ENCODE results near the gene POU4F1. TPM values are rescaled to one million over a fixed set of nuclear protein-coding genes. Genes with fewer than 3 reads are reported as not detected.
A peak's percentile ranks its signal among the peaks of the same experiment; 100 is the strongest.
"Not testable (repeated sequence)": the region's sequence is repeated elsewhere in the genome, so short reads cannot be mapped to it uniquely, and the experiment has no call there.

Gene POU4F1, protein sequence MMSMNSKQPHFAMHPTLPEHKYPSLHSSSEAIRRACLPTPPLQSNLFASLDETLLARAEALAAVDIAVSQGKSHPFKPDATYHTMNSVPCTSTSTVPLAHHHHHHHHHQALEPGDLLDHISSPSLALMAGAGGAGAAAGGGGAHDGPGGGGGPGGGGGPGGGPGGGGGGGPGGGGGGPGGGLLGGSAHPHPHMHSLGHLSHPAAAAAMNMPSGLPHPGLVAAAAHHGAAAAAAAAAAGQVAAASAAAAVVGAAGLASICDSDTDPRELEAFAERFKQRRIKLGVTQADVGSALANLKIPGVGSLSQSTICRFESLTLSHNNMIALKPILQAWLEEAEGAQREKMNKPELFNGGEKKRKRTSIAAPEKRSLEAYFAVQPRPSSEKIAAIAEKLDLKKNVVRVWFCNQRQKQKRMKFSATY
- total RNA-seq (2014; rRNA removed; shearing (Covaris generic)) (not detected in 2 replicates), polyA plus RNA-seq (2016; fragmentation: Nextera tagmentation; extraction: Ambion mirVana) (not detected in 2 replicates)

GRCh38 chr13:78603240-78603957 is at the start of gene POU4F1:
Gene POU4F1, minus strand, starts transcription at chr13:78603552. Its CDS starts 226 bp downstream, at chr13:78603326.
- Histone ChIP-seq H3K27ac (no peak within 1 kb of the TSS), H3K9me3 (ENCODE audit: low read depth) (no peaks in the 10 kb centered on the region), H3K4me2 (ENCODE audit: unreplicated experiment) (no peak within 1 kb of the TSS), H3K27me3 (replicated peaks; ENCODE audit: insufficient read depth) (peaks cover 91% of the 10 kb centered on the region), H3K4me3 (no peak within 1 kb of the TSS), H3K9ac (no peak within 1 kb of the TSS), H3K79me2 (ENCODE audit: insufficient read depth) (no peaks in the 10 kb centered on the region), H3K4me1 (ENCODE audit: insufficient read depth) (no peaks in the 10 kb centered on the region), H3K9me2 (ENCODE audit: insufficient read depth) (no peaks in the 10 kb centered on the region), H3K36me3 (ENCODE audit: low read depth) (no peaks in the 10 kb centered on the region), H4K20me1 (ENCODE audit: insufficient read depth) (no peaks in the 10 kb centered on the region), H3F3A (ENCODE audit: insufficient read depth) (0 out of 2 replicates have a peak, but pooled peaks cover 9% of the 10 kb centered on the region), H2AFZ (no peak within 1 kb of the TSS)
- 6 to 10% methylated on average over 72 of the region's 80 CpGs for WGBS, 2 experiments (ENCODE audit: low coverage in 1 of 2, low lambda C conversion rate in 2 of 2, missing lambda C conversion rate in 2 of 2)
- no peak for DNase-seq
- no peak for TF ChIP-seq EZH2 (IDR thresholded peaks at IDR 0.05; ENCODE audit: insufficient read depth, poor library complexity, severe bottlenecking)
- no peak for TF ChIP-seq EZH2phosphoT487 (IDR thresholded peaks at IDR 0.05; ENCODE audit: insufficient read depth, low read depth)
- in situ Hi-C loops (cut with MboI), result no loop called here

- Histone ChIP-seq H2AFZ (no peak overlapping the region), H3K27ac (no peak overlapping the region), H3K36me3 (ENCODE audit: low read depth) (no peaks in the 10 kb centered on the region), H3K9me3 (ENCODE audit: low read depth) (no peaks in the 10 kb centered on the region), H3K27me3 (replicated peaks; ENCODE audit: insufficient read depth) (no peaks in the 10 kb centered on the region), H3K9ac (no peak overlapping the region), H4K20me1 (ENCODE audit: insufficient read depth) (no peaks in the 10 kb centered on the region; the same call in 1 of the 2 replicates), H3K79me2 (ENCODE audit: insufficient read depth) (peaks cover 98% of the 10 kb centered on the region), H3F3A (ENCODE audit: insufficient read depth) (0 out of 2 replicates have a peak, but pooled peaks cover 7% of the 10 kb centered on the region), H3K4me2 (ENCODE audit: unreplicated experiment) (no peak overlapping the region), H3K9me2 (ENCODE audit: insufficient read depth) (no peaks in the 10 kb centered on the region), H3K4me1 (ENCODE audit: insufficient read depth) (peaks cover 7% of the 10 kb centered on the region), H3K4me3 (no peak overlapping the region)
- in situ Hi-C loops (cut with MboI), result no loop called here
- TF ChIP-seq EZH2 (IDR thresholded peaks at IDR 0.05; ENCODE audit: insufficient read depth, poor library complexity, severe bottlenecking), result no peak
- no peak for TF ChIP-seq EZH2phosphoT487 (IDR thresholded peaks at IDR 0.05; ENCODE audit: insufficient read depth, low read depth)
- 94 to 100% methylated on average over 1 of the region's 1 CpG for WGBS, 2 experiments (ENCODE audit: low coverage in 1 of 2, low lambda C conversion rate in 2 of 2, missing lambda C conversion rate in 2 of 2)
- DNase-seq, result no peak
These were observed 49.3 kb upstream of the POU4F1 start for GRCh38 chr13:78652651-78653050.

GRCh38 chr13:78650717-78651083 is 47.3 kb upstream of the POU4F1 start:
- Histone ChIP-seq H3K36me3 (ENCODE audit: low read depth) (no peaks in the 10 kb centered on the region), H3F3A (ENCODE audit: insufficient read depth) (0 out of 2 replicates have a peak, but pooled peaks cover 7% of the 10 kb centered on the region), H3K4me1 (ENCODE audit: insufficient read depth) (no peaks in the 10 kb centered on the region), H3K9me3 (ENCODE audit: low read depth) (no peaks in the 10 kb centered on the region), H3K4me3 (no peak overlapping the region), H3K27ac (no peak overlapping the region), H3K79me2 (ENCODE audit: insufficient read depth) (peaks cover 100% of the 10 kb centered on the region), H3K27me3 (replicated peaks; ENCODE audit: insufficient read depth) (no peaks in the 10 kb centered on the region), H3K4me2 (ENCODE audit: unreplicated experiment) (no peak overlapping the region), H3K9ac (no peak overlapping the region), H3K9me2 (ENCODE audit: insufficient read depth) (no peaks in the 10 kb centered on the region), H2AFZ (no peak overlapping the region), H4K20me1 (ENCODE audit: insufficient read depth) (no peaks in the 10 kb centered on the region; the same call in 1 of the 2 replicates)
- TF ChIP-seq EZH2phosphoT487 (IDR thresholded peaks at IDR 0.05; ENCODE audit: insufficient read depth, low read depth) (no peak), EZH2 (IDR thresholded peaks at IDR 0.05; ENCODE audit: insufficient read depth, poor library complexity, severe bottlenecking) (no peak)
- DNase-seq, result peak; percentile 3
- in situ Hi-C loops (cut with MboI), result no loop called here
- WGBS, 2 experiments (ENCODE audit: low coverage in 1 of 2, low lambda C conversion rate in 2 of 2, missing lambda C conversion rate in 2 of 2), result 97 to 99% methylated on average over 2 of the region's 2 CpGs

DNA sequence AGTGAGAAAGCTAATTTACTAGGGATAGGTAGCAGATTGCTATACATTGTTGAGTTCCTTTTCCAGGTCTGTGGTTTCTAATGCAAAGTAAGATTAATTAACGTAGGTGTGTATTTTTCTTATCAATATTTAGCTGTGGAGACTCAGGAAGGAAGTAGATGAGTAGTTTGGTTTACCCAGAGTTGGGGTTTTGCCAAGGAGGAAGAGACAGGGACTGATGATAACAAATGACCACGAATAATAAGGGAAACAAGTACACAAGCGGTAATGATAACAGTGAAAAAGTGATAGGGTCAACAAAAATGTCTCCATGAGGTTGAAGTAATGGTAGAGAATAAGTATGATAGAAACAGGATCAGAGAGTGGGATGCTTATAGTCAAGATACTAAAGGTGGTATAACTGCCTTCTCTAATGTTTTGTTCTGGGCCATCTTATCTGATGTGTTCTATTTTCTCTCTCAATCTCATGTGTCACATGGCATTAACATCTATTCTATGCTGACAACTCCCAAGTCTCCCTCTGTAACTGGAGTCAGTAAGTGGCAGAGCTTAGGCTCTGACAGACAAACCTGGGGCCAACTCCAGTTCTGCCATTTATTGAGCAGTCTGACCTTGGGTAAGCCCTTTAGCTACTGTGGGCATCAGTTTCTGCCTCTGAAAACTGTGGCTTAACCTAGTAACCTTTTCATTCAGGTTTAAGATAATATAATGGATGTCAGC is 46.8 kb upstream of the POU4F1 start:
- Histone ChIP-seq H3K4me3 (no peak overlapping the region), H3K27ac (no peak overlapping the region), H3K9ac (no peak overlapping the region), H3K4me2 (ENCODE audit: unreplicated experiment) (no peak overlapping the region), H3K9me3 (ENCODE audit: low read depth) (no peaks in the 10 kb centered on the region), H3K36me3 (ENCODE audit: low read depth) (no peaks in the 10 kb centered on the region), H3F3A (ENCODE audit: insufficient read depth) (0 out of 2 replicates have a peak, but pooled peaks cover 7% of the 10 kb centered on the region), H2AFZ (no peak overlapping the region), H3K27me3 (replicated peaks; ENCODE audit: insufficient read depth) (no peaks in the 10 kb centered on the region), H4K20me1 (ENCODE audit: insufficient read depth) (no peaks in the 10 kb centered on the region; the same call in 1 of the 2 replicates), H3K4me1 (ENCODE audit: insufficient read depth) (no peaks in the 10 kb centered on the region), H3K79me2 (ENCODE audit: insufficient read depth) (peaks cover 100% of the 10 kb centered on the region), H3K9me2 (ENCODE audit: insufficient read depth) (no peaks in the 10 kb centered on the region)
- in situ Hi-C loops (cut with MboI), result no loop called here
- no peak for TF ChIP-seq EZH2 (IDR thresholded peaks at IDR 0.05; ENCODE audit: insufficient read depth, poor library complexity, severe bottlenecking)
- WGBS, 2 experiments (ENCODE audit: low coverage in 1 of 2, low lambda C conversion rate in 2 of 2, missing lambda C conversion rate in 2 of 2), result 97 to 99% methylated on average over 3 of the region's 3 CpGs
- DNase-seq, result no peak

DNA sequence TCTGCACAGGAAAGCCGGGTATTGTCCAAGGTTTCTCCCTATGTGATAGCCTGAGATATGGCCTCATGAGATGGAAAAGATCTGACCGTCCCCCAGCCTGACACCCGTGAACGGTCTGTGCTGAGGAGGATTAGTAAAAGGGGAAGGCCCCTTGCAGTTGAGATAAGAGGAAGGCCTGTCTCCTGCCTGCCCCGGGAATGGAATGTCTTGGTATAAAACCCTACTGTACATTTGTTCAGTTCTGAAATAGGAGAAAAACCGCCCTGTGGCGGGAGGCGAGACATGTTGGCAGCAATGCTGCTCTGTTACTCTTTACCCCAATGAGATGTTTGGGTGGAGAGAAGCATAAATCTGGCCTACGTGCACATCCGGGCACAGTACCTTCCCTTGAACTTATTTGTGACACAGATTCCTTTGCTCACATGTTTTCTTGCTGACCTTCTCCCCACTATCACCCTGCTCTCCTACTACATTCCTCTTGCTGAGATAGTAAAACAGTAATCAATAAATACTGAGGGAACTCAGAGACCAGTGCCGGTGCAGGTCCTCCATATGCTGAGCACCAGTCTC is 43.8 kb upstream of the POU4F1 start:
- DNase-seq; H3K36me3 ChIP-seq (ENCODE audit: low read depth); H3K9me2 ChIP-seq (ENCODE audit: insufficient read depth); H3K4me2 ChIP-seq (ENCODE audit: unreplicated experiment); H4K20me1 ChIP-seq (ENCODE audit: insufficient read depth); H3K4me1 ChIP-seq (ENCODE audit: insufficient read depth); H3K4me3 ChIP-seq; H3K27me3 ChIP-seq (replicated peaks; ENCODE audit: insufficient read depth); H3K9me3 ChIP-seq (ENCODE audit: low read depth); H3K27ac ChIP-seq; H2AFZ ChIP-seq; H3F3A ChIP-seq (ENCODE audit: insufficient read depth); H3K9ac ChIP-seq; in situ Hi-C loops (cut with MboI): not testable (repeated sequence)
- WGBS, 2 experiments (ENCODE audit: low coverage in 1 of 2, low lambda C conversion rate in 2 of 2, missing lambda C conversion rate in 2 of 2), result 90 to 92% methylated on average over 11 of the region's 11 CpGs
- H3K79me2 ChIP-seq (ENCODE audit: insufficient read depth), result peaks cover 89% of the 10 kb centered on the region

Measured in GM23248 (cell line).